ENCODE results near the gene ENOX1.

The ENOX1 gene

GRCh38 chr13:43260999-43261398 lies 525.8 kb downstream of the ENOX1 start:
- peak; percentile 49 for DNase-seq (ENCODE audit: low read depth, low spot score)
- in situ Hi-C loops (cut with HindIII; ENCODE audit: low sequenced_read_pairs) = no loop called here
- no peak overlapping the region for H3K4me3 ChIP-seq (ENCODE audit: low read depth, low read length)
- TF ChIP-seq, protein P1, sequence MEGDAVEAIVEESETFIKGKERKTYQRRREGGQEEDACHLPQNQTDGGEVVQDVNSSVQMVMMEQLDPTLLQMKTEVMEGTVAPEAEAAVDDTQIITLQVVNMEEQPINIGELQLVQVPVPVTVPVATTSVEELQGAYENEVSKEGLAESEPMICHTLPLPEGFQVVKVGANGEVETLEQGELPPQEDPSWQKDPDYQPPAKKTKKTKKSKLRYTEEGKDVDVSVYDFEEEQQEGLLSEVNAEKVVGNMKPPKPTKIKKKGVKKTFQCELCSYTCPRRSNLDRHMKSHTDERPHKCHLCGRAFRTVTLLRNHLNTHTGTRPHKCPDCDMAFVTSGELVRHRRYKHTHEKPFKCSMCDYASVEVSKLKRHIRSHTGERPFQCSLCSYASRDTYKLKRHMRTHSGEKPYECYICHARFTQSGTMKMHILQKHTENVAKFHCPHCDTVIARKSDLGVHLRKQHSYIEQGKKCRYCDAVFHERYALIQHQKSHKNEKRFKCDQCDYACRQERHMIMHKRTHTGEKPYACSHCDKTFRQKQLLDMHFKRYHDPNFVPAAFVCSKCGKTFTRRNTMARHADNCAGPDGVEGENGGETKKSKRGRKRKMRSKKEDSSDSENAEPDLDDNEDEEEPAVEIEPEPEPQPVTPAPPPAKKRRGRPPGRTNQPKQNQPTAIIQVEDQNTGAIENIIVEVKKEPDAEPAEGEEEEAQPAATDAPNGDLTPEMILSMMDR (IDR thresholded peaks at IDR 0.05; ENCODE audit: low read depth, low read length) = no peak

DNA sequence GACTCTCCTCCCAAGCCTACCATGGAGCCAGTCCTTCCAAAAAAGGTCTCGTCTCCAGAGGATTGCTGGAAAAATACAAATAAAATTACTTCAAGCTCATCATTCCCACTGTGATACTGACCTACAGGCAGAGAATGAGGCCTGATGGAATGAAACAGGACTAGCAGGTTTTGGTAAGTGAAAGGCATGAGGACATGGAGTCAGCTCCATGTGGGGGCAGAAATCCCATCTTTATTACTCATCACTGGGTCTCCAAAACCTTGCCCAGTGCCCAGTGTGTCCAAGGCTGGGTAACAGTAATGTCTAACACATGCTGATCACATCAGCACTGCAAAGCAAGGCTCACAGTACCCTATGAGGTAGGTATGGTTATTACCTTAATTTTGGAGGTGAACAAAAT lies 528.0 kb downstream of the ENOX1 start:
- in situ Hi-C loops (cut with HindIII; ENCODE audit: low sequenced_read_pairs) = no loop called here
- TF ChIP-seq, protein P1 (IDR thresholded peaks at IDR 0.05; ENCODE audit: low read depth, low read length) = no peak
- H3K4me3 ChIP-seq (ENCODE audit: low read depth, low read length) = no peak overlapping the region
- no peak for DNase-seq (ENCODE audit: low read depth, low spot score)

DNA sequence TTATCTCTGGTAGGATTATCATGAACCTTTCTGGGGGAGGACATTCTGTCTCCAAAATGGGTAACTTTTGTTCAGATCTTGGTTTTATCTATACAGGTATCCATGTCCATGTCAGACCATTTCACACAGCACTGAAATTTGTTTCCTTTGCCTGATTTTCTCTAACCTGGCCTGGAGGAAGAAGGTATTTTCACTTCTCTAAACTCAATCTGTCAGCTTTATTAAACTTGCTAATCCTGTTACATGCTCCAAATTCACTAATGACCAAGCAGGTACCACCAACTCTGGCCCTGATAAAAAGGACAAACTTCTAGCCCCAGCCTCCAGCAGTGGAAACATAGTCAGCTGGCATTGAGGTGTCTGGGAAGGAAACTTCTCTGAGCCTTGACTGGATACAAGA lies 529.0 kb downstream of the ENOX1 start:
- TF ChIP-seq, protein P1 (IDR thresholded peaks at IDR 0.05; ENCODE audit: low read depth, low read length) = no peak
- DNase-seq (ENCODE audit: low read depth, low spot score) = no peak
- in situ Hi-C loops (cut with HindIII; ENCODE audit: low sequenced_read_pairs) = no loop called here
- H3K4me3 ChIP-seq (ENCODE audit: low read depth, low read length) = no peak overlapping the region

GRCh38 chr13:43251961-43252360 lies 534.8 kb downstream of the ENOX1 start:
- TF ChIP-seq, protein P1 (IDR thresholded peaks at IDR 0.05; ENCODE audit: low read depth, low read length) = no peak
- in situ Hi-C loops (cut with HindIII; ENCODE audit: low sequenced_read_pairs) = no loop called here
- H3K4me3 ChIP-seq (ENCODE audit: low read depth, low read length) = no peak overlapping the region
- DNase-seq (ENCODE audit: low read depth, low spot score) = no peak

- in situ Hi-C loops (cut with HindIII; ENCODE audit: low sequenced_read_pairs) = no loop called here
- TF ChIP-seq, protein P1 (IDR thresholded peaks at IDR 0.05; ENCODE audit: low read depth, low read length) = no peak
- no peak overlapping the region for H3K4me3 ChIP-seq (ENCODE audit: low read depth, low read length)
- no peak for DNase-seq (ENCODE audit: low read depth, low spot score)
Observed at GRCh38 chr13:43246382-43246781, 540.4 kb downstream of the ENOX1 start.

- TF ChIP-seq, protein P1 (IDR thresholded peaks at IDR 0.05; ENCODE audit: low read depth, low read length) = no peak
- peak; percentile 87 for DNase-seq (ENCODE audit: low read depth, low spot score)
- in situ Hi-C loops (cut with HindIII; ENCODE audit: low sequenced_read_pairs) = no loop called here
- H3K4me3 ChIP-seq (ENCODE audit: low read depth, low read length) = no peak overlapping the region
Observed at GRCh38 chr13:43245374-43245964, 541.3 kb downstream of the ENOX1 start.
